ENCODE measurements around the gene TMPRSS4. TPM values are rescaled to one million over a fixed set of nuclear protein-coding genes. Genes with fewer than 3 reads are reported as not detected.

The TMPRSS4 gene
- total and polyA plus RNA-seq, 2 of the 13 experiments (the other 11 are each of a cell fraction or from before 2014, with no cell fraction given), result 0.32 TPM; not detected in 1

GRCh38 chr11:118081241-118081958 is 4.5 kb downstream of the TMPRSS4 start (continued):
- no peak for TF ChIP-seq KLF16 (CRISPR knock-in tag; IDR thresholded peaks at IDR 0.05)
- TF ChIP-seq ZNF24 (IDR thresholded peaks at IDR 0.05), result peak; percentile 71; the same call in 1 of the 2 replicates
- TF ChIP-seq MYNN (CRISPR knock-in tag; IDR thresholded peaks at IDR 0.05; ENCODE audit: low read depth), result no peak
- TF ChIP-seq FOXO1 (CRISPR knock-in tag; IDR thresholded peaks at IDR 0.05), result peak; percentile 49; the same call in 1 of the 2 replicates
- TF ChIP-seq ZNF512B (CRISPR knock-in tag; IDR thresholded peaks at IDR 0.05; ENCODE audit: borderline replicate concordance), result no peak
- TF ChIP-seq PLRG1 (conservative IDR thresholded peaks at IDR 0.05), result no peak
- TF ChIP-seq SALL1 (CRISPR knock-in tag; IDR thresholded peaks at IDR 0.05), result peak; percentile 59; the same call in 1 of the 2 replicates
- TF ChIP-seq PATZ1 (CRISPR knock-in tag; IDR thresholded peaks at IDR 0.05), result peak; percentile 54; the same call in 1 of the 2 replicates
- no peak for TF ChIP-seq RBM22 (optimal IDR thresholded peaks at IDR 0.05; ENCODE audit: low read length)
- TF ChIP-seq SMC3 (IDR thresholded peaks at IDR 0.05; ENCODE audit: low read length), result no peak
- no peak for TF ChIP-seq HOXD1 (CRISPR knock-in tag; IDR thresholded peaks at IDR 0.05)
- TF ChIP-seq TFE3 (CRISPR knock-in tag; IDR thresholded peaks at IDR 0.05), result no peak
- no peak for TF ChIP-seq CBFB (CRISPR knock-in tag; IDR thresholded peaks at IDR 0.05)
- no peak for TF ChIP-seq ATF1 (CRISPR knock-in tag; IDR thresholded peaks at IDR 0.05)
- TF ChIP-seq ISL2 (CRISPR knock-in tag; IDR thresholded peaks at IDR 0.05), result no peak
- no peak for TF ChIP-seq CBX2 (IDR thresholded peaks at IDR 0.05; ENCODE audit: low read depth, low read length)
- TF ChIP-seq CBX2 (CRISPR knock-in tag; IDR thresholded peaks at IDR 0.05; ENCODE audit: low read depth), result no peak
- TF ChIP-seq ZUFSP (CRISPR knock-in tag; IDR thresholded peaks at IDR 0.05; ENCODE audit: borderline replicate concordance), result no peak
- TF ChIP-seq ELF3 (CRISPR knock-in tag; IDR thresholded peaks at IDR 0.05), result peak; percentile 58; the same call in 1 of the 2 replicates

All from HepG2 (cell line).